GM12865 (cell line): ENCODE measurements around the gene MUS81.

Source experiments
- DNase-seq: peaks from one replicate; pipeline ENCODE4 v3.0.0; 2010; ENCODE audit warnings: low read depth
- H3K4me3 ChIP-seq: 2 replicates; pipeline ENCODE4 v1.5.1; 2011; ENCODE audit warnings: mild to moderate bottlenecking, low read depth, low read length, control low read depth
- CTCF ChIP-seq: IDR thresholded peaks from 2 replicates; pipeline ENCODE4 v1.5.1; 2011; ENCODE audit warnings: low read length, control low read depth, low read depth, inconsistent platforms; ENCODE audit not compliant: insufficient read depth; ENCODE audit errors: missing control alignments

Gene MUS81

GRCh38 chr11:65853246-65853979 lies 6.8 kb upstream of the MUS81 start:
- no peak for TF ChIP-seq CTCF
- peak; percentile 41 for DNase-seq
- H3K4me3 ChIP-seq, result no peak overlapping the region

- DNase-seq, result peak; percentile 13
- no peak overlapping the region for H3K4me3 ChIP-seq
- TF ChIP-seq CTCF, result no peak
Measured at GRCh38 chr11:65854161-65854592, 6.1 kb upstream of the MUS81 start.

GRCh38 chr11:65854852-65855837 lies 5.1 kb upstream of the MUS81 start:
- no peak for TF ChIP-seq CTCF

GRCh38 chr11:65855927-65856363 lies 4.3 kb upstream of the MUS81 start:
- peak; percentile 4 for DNase-seq
- no peak for TF ChIP-seq CTCF
- peak overlapping the region; percentile 79 for H3K4me3 ChIP-seq

More at GRCh38 chr11:65854852-65855837, 5.1 kb upstream of the MUS81 start:
- no peak overlapping the region for H3K4me3 ChIP-seq
- DNase-seq, result peak; percentile 1

DNA sequence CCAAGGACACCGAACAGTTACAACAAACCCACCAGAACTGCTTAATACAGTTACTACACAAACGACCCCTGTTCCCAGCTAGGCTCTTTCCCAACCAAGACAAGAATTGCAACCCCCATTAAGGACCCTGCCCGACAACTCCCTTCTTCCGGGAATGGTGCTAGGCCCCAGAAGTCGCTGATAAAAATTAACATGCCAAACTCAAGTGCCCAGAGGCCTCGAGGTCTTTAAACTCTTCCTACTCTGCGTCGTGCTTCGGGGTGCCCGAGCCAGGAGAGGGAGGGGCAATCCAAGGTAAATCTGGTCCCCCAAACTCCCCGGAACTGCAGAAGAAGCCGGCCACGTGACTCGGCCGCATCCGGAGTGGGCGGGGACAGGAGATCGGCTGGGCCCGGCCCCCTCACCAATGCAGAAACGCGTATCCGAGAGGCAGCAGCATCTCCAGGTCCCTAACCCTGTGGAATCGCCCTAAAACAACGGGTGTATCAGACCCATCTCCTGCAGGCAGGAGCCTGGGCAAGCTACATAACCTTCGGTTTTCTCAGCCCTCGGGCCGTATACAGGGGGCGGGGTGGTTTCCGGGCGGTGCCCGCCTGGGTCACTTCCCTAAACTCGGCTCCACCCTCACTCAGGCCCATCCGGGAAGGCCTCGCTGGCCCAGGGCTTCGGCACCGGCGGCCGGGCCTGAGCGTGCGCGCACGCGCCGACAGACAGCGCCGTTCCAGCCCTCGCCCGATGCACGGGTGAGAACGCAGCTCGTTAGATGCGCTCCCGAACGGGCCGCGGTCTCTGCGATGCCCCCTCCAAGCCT lies 3.3 kb upstream of the MUS81 start:
- H3K4me3 ChIP-seq, result peak overlapping the region; percentile 79
- no peak for TF ChIP-seq CTCF
- DNase-seq, result peak; percentile 85

DNA sequence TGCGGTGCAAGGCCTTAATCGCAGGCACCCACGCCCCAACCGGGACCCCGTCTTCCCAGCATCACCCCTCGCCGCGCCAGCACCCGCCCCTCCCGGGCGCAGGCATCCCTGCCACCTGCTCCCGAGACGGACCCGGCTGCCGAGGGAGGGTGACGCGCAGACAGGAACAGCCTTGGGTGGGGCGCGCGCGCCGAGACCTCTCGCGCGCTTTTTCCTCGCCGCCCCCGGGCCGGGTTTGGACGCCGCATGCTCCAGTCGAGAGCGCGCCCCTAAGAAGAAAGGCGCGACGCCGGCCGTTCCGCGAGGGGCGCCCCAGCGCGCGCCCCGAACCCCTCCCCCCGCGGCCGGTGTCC lies 2.8 kb upstream of the MUS81 start:
- DNase-seq, result no peak
- no peak for TF ChIP-seq CTCF
- peak overlapping the region; percentile 79 for H3K4me3 ChIP-seq
